H1 (cell line): ENCODE data around the gene RAB36. TPM values are rescaled to one million over a fixed set of nuclear protein-coding genes. Genes with fewer than 3 reads are reported as not detected.

ENCODE experiments used
- CTCF ChIA-PET: fragments of 300-600 bp; sonication (Branson Sonifier 250); formaldehyde crosslinking; loops from one replicate; lab custom pipeline; 2021; ENCODE audit not compliant: partially characterized antibody; lab: Charles Lee
- POLR2A ChIA-PET: fragments of 300-600 bp; sonication (Branson Sonifier 250); formaldehyde crosslinking; loops from one replicate; lab custom pipeline; 2021; ENCODE audit warnings: inconsistent platforms; ENCODE audit not compliant: partially characterized antibody; lab: Charles Lee
- DNase-seq, 2 experiments: peaks; one replicate each; pipeline versions ENCODE4 v3.0.0 to v3.0.0-alpha.2; 2010 to 2022; ENCODE audit warnings: low spot score in 2 of 2, low read depth in 1 of 2, mixed read lengths in 1 of 2
- FAIRE-seq: peaks from 2 replicates; lab custom pipeline; 2011; peaks lifted over from hg19 to GRCh38; lab: Jason Lieb, UNC
- H2AFZ ChIP-seq: 2 replicates; pipeline ENCODE4 v1.8.1; 2012; ENCODE audit warnings: low read length, inconsistent platforms
- H2AK5ac ChIP-seq: 2 replicates; pipeline ENCODE4 v1.6.1; 2013; ENCODE audit warnings: low read depth, low read length
- H2BK120ac ChIP-seq: replicated peaks from 2 replicates; pipeline ENCODE3; 2013; ENCODE audit warnings: low read depth, low read length, inconsistent platforms
- H2BK12ac ChIP-seq: 2 replicates; pipeline ENCODE4 v1.6.1; 2013; ENCODE audit warnings: low read depth, low read length
- H2BK15ac ChIP-seq: 2 replicates; pipeline ENCODE4 v1.6.1; 2013; ENCODE audit warnings: low read length
- H2BK20ac ChIP-seq: 2 replicates; pipeline ENCODE4 v1.6.1; 2013; ENCODE audit warnings: low read length
- H2BK5ac ChIP-seq: 2 replicates; pipeline ENCODE4 v1.6.1; 2013; ENCODE audit warnings: low read depth, low read length
- H3K14ac ChIP-seq: 2 replicates; pipeline ENCODE4 v1.6.1; 2013; ENCODE audit warnings: inconsistent platforms; ENCODE audit not compliant: insufficient read length
- H3K18ac ChIP-seq: 2 replicates; pipeline ENCODE4 v1.6.1; 2013; ENCODE audit warnings: low read length; ENCODE audit errors: extremely low read depth
- H3K23ac ChIP-seq: 2 replicates; pipeline ENCODE4 v1.6.1; 2013; ENCODE audit warnings: inconsistent platforms; ENCODE audit not compliant: insufficient read length
- H3K23me2 ChIP-seq: 2 replicates; pipeline ENCODE4 v1.6.1; 2013; ENCODE audit warnings: low read depth, low read length
- H3K27ac ChIP-seq: 2 replicates; pipeline ENCODE4 v1.6.1; 2011; ENCODE audit warnings: low read depth, low read length, inconsistent platforms
- H3K27me3 ChIP-seq, 4 experiments: replicated peaks in 1 of 4; 1 replicate in 1 of 4; 2 replicates in 3 of 4; pipeline versions ENCODE4 v1.6.1 to v1.8.1; 2011 to 2013; ENCODE audit warnings: low read length in 3 of 4, mild to moderate bottlenecking in 3 of 4, inconsistent platforms in 2 of 4, mixed read lengths in 2 of 4, moderate library complexity in 1 of 4; ENCODE audit not compliant: control insufficient read depth in 3 of 4, insufficient read depth in 3 of 4; ENCODE audit errors: extremely low read depth in 1 of 4
- H3K36me3 ChIP-seq, 4 experiments: 2 replicates each; pipeline versions ENCODE4 v1.6.1 to v1.8.1; 2011 to 2013; ENCODE audit warnings: mild to moderate bottlenecking in 4 of 4, low read length in 3 of 4, moderate library complexity in 2 of 4, control low read depth in 1 of 4, inconsistent platforms in 1 of 4; ENCODE audit not compliant: insufficient read depth in 4 of 4, control insufficient read depth in 2 of 4
- H3K4ac ChIP-seq: replicated peaks from 2 replicates; pipeline ENCODE3; 2013; ENCODE audit warnings: low read length, low read depth, mixed read lengths, inconsistent platforms; ENCODE audit not compliant: insufficient read length
- H3K4me1 ChIP-seq, 4 experiments: replicated peaks in 1 of 4; 1 replicate in 1 of 4; 2 replicates in 3 of 4; pipeline versions ENCODE4 v1.6.1 to v1.8.1; 2011 to 2013; ENCODE audit warnings: low read length in 3 of 4, inconsistent platforms in 2 of 4, mixed read lengths in 1 of 4; ENCODE audit not compliant: insufficient read depth in 4 of 4, control insufficient read depth in 3 of 4
- H3K4me2 ChIP-seq, 2 experiments: 2 replicates each; pipeline versions ENCODE4 v1.6.1 to v1.8.1; 2011 to 2013; ENCODE audit warnings: low read depth in 2 of 2, low read length in 2 of 2, control low read depth in 1 of 2, inconsistent platforms in 1 of 2, mild to moderate bottlenecking in 1 of 2; ENCODE audit not compliant: insufficient read depth in 1 of 2
- H3K4me3 ChIP-seq, 4 experiments: fragments of 200-600, 300-600 bp in 1 of 4; sonication (generic), shearing (Covaris generic), sonication (Bioruptor Twin) in 1 of 4; 2 replicates each; pipeline versions ENCODE4 v1.5.1 to v1.8.1; 2011 to 2016; ENCODE audit warnings: low read length in 4 of 4, low read depth in 3 of 4, control low read depth in 2 of 4, inconsistent platforms in 2 of 4, mild to moderate bottlenecking in 2 of 4, mixed read lengths in 1 of 4, moderate library complexity in 1 of 4; ENCODE audit not compliant: insufficient read depth in 2 of 4; ENCODE audit errors: extremely low read depth in 1 of 4
- H3K56ac ChIP-seq: replicated peaks from 2 replicates; pipeline ENCODE3; 2013; ENCODE audit warnings: low read depth, mild to moderate bottlenecking, mixed read lengths, low read length, inconsistent platforms; ENCODE audit not compliant: insufficient read length
- H3K79me1 ChIP-seq: 2 replicates; pipeline ENCODE4 v1.6.1; 2013; ENCODE audit warnings: low read depth, low read length, control low read depth
- H3K79me2 ChIP-seq, 2 experiments: 2 replicates each; pipeline versions ENCODE4 v1.6.1 to v1.8.1; 2012 to 2013; ENCODE audit warnings: low read length in 2 of 2, mild to moderate bottlenecking in 2 of 2, inconsistent platforms in 1 of 2; ENCODE audit not compliant: insufficient read depth in 2 of 2, control insufficient read depth in 1 of 2
- H3K9ac ChIP-seq, 4 experiments: replicated peaks in 1 of 4; 1 replicate in 1 of 4; 2 replicates in 3 of 4; pipeline versions ENCODE4 v1.6.1 to v1.8.1; 2011 to 2013; ENCODE audit warnings: low read depth in 3 of 4, low read length in 3 of 4, control low read depth in 2 of 4, mild to moderate bottlenecking in 2 of 4, moderate library complexity in 2 of 4, inconsistent platforms in 1 of 4; ENCODE audit errors: extremely low read depth in 1 of 4
- H3K9me3 ChIP-seq, 2 experiments: 2 replicates each; pipeline versions ENCODE4 v1.6.1 to v1.8.1; 2012 to 2013; ENCODE audit warnings: mild to moderate bottlenecking in 2 of 2, moderate library complexity in 2 of 2, control low read depth in 1 of 2, inconsistent platforms in 1 of 2, low read depth in 1 of 2, low read length in 1 of 2, mixed read lengths in 1 of 2; ENCODE audit not compliant: insufficient read depth in 2 of 2
- H4K20me1 ChIP-seq, 2 experiments: replicated peaks in 1 of 2; 2 replicates each; pipeline versions ENCODE3 to v1.8.1; 2011 to 2013; ENCODE audit warnings: inconsistent platforms in 2 of 2, low read length in 2 of 2, mild to moderate bottlenecking in 1 of 2; ENCODE audit not compliant: insufficient read depth in 2 of 2, control insufficient read depth in 1 of 2
- H4K5ac ChIP-seq: 2 replicates; pipeline ENCODE4 v1.6.1; 2013; ENCODE audit warnings: low read length, low read depth, mixed read lengths, inconsistent platforms; ENCODE audit not compliant: insufficient read length
- H4K8ac ChIP-seq: 2 replicates; pipeline ENCODE4 v1.8.0; 2013; ENCODE audit warnings: mild to moderate bottlenecking, moderate library complexity, low read length, inconsistent platforms; ENCODE audit not compliant: insufficient read depth; ENCODE audit errors: extremely low read depth
- H4K91ac ChIP-seq: replicated peaks from 2 replicates; pipeline ENCODE3; 2013; ENCODE audit warnings: low read length, mixed read lengths, inconsistent platforms; ENCODE audit not compliant: insufficient read length
- CHD2 ChIP-seq: IDR thresholded peaks from 2 replicates; pipeline ENCODE4 v1.6.1; 2012; ENCODE audit warnings: low read length, improper control_type of control experiment
- GTF2F1 ChIP-seq: IDR thresholded peaks from 2 replicates; pipeline ENCODE4 v1.6.1; 2012; ENCODE audit warnings: low read depth, low read length, improper control_type of control experiment, borderline replicate concordance
- TCF12 ChIP-seq: IDR thresholded peaks from 2 replicates; pipeline ENCODE4 v1.6.1; 2011; ENCODE audit warnings: low read depth, mild to moderate bottlenecking, low read length
- WGBS, 2 experiments: shearing (Covaris generic) in 1 of 2; methylation state at CpG; one replicate each; pipeline versions ENCODE4 v1.1.6 to v1.1.7; 2013 to 2015; ENCODE audit warnings: low lambda C conversion rate in 2 of 2, mixed read lengths in 2 of 2, inconsistent platforms in 1 of 2, low coverage in 1 of 2, missing lambda C conversion rate in 1 of 2; ENCODE audit not compliant: insufficient replicate concordance in 2 of 2, insufficient coverage in 1 of 2, insufficient read length in 1 of 2; ENCODE audit errors: extremely low coverage in 1 of 2, missing lambda C conversion rate in 1 of 2; 5-methylcytosine and 5-hydroxymethylcytosine counted together
- polyA plus RNA-seq, 7 experiments: library from polyadenylated mRNA; depleted of rRNA in 3 of 7; stranded (reverse) in 5 of 7; unstranded in 2 of 7; fragments of >200 nt in 5 of 7; fragments of 200-250 nt in 2 of 7; gene quantifications; 1 replicate in 5 of 7; 2 replicates in 1 of 7; 4 replicates in 1 of 7; pipeline versions ENCODE4 v1.2.1 to v1.2.3, GENCODE V29; 2011 to 2013; ENCODE audit warnings: missing spikeins in 2 of 7, mixed read lengths in 2 of 7
- total RNA-seq: library from RNA; stranded (reverse); fragmentation: NEBNext Ultra II Directional; extraction: Animal tissue kit (Norgen Biotek cat#: 25700); gene quantifications from 2 replicates; pipeline ENCODE4 v1.2.1, GENCODE V29; 2021

RAB36 gene
- total and polyA plus RNA-seq, 2 of the 8 experiments (the other 6 are each of a cell fraction or from before 2014, with no cell fraction given), result 1.0 to 1.5 TPM

- POLR2A ChIA-PET, result no interaction called here
- Histone ChIP-seq H2BK20ac (no peak overlapping the region), H3K9ac (no peak overlapping the region)
- TF ChIP-seq GTF2F1 (no peak), CHD2 (no peak), TCF12 (no peak)
Measured at GRCh38 chr22:23130697-23131096, 14.6 kb upstream of the RAB36 start.

More at GRCh38 chr22:23130697-23131096, 14.6 kb upstream of the RAB36 start:
- Histone ChIP-seq H3K9me3 (no peaks in the 10 kb centered on the region), H4K8ac (no peak overlapping the region), H3K4me3 (no peak overlapping the region), H3K36me3 (no peaks in the 10 kb centered on the region), H3K18ac (no peak overlapping the region), H3K4me1 (peaks cover 0 to 2% (median under 1%) of the 10 kb centered on the region in 4 experiments; a peak in 2 of 7 replicates), H3K4ac (no peak overlapping the region), H3K14ac (no peak overlapping the region), H4K91ac (no peak overlapping the region), H3K23ac (no peak overlapping the region), H2BK12ac (no peak overlapping the region), H4K5ac (no peak overlapping the region), H2BK15ac (no peak overlapping the region), H3K23me2 (no peaks in the 10 kb centered on the region), H2BK120ac (no peak overlapping the region), H3K27me3 (peaks cover 0 to 5% (median 3%) of the 10 kb centered on the region in 4 experiments; a peak in 3 of 7 replicates), H3K27ac (no peak overlapping the region), H2BK5ac (no peak overlapping the region), H4K20me1 (no peaks in the 10 kb centered on the region), H3K56ac (no peak overlapping the region), H2AK5ac (no peak overlapping the region), H3K79me2 (no peaks in the 10 kb centered on the region), H3K79me1 (no peaks in the 10 kb centered on the region), H2AFZ (no peak overlapping the region), H3K4me2 (no peak overlapping the region)
- 88% methylated on average over 3 of the region's 3 CpGs; no CpG with 5 or more reads in 1 of the 2 experiments for WGBS, 2 experiments
- no peak for DNase-seq
- CTCF ChIA-PET, result interaction anchor here (1.7 to 24.3 kb wide), 3 partner anchors 11 to 173 kb away, joined by 8 to 384 read pairs (median 9); partner anchors contain the start of gene RSPH14
- no peak for FAIRE-seq
